ENCODE measurements around the gene ATRNL1.

DNA sequence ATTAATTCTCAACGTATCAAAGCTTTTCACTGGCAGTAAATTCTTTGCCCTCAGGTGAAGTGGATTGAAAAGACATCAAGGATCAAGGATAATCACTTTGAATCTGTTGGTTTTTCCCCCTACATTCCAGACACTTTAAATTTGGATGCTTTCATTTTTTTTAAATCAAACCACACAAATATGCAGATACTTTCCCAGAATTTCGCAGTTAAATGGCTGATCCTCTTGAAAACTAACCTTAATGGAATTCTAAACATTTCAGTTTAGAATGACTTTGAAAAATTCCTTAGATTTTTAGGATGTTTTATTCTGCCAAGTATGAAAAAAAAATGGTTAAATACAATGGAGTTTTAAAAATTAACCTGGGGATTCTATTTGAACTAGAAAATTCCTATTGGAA is 853.9 kb downstream of the ATRNL1 start:
- TF ChIP-seq, protein P1, sequence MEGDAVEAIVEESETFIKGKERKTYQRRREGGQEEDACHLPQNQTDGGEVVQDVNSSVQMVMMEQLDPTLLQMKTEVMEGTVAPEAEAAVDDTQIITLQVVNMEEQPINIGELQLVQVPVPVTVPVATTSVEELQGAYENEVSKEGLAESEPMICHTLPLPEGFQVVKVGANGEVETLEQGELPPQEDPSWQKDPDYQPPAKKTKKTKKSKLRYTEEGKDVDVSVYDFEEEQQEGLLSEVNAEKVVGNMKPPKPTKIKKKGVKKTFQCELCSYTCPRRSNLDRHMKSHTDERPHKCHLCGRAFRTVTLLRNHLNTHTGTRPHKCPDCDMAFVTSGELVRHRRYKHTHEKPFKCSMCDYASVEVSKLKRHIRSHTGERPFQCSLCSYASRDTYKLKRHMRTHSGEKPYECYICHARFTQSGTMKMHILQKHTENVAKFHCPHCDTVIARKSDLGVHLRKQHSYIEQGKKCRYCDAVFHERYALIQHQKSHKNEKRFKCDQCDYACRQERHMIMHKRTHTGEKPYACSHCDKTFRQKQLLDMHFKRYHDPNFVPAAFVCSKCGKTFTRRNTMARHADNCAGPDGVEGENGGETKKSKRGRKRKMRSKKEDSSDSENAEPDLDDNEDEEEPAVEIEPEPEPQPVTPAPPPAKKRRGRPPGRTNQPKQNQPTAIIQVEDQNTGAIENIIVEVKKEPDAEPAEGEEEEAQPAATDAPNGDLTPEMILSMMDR (IDR thresholded peaks at IDR 0.05), result no peak
- TF ChIP-seq POLR2A (IDR thresholded peaks at IDR 0.05), result no peak
